ENCODE data around the gene ZC3H14. TPM values are rescaled to one million over a fixed set of nuclear protein-coding genes. Genes with fewer than 3 reads are reported as not detected.

ZC3H14 gene
- total RNA-seq, 1 experiment from 2014 or later = 66.2 TPM

DNA sequence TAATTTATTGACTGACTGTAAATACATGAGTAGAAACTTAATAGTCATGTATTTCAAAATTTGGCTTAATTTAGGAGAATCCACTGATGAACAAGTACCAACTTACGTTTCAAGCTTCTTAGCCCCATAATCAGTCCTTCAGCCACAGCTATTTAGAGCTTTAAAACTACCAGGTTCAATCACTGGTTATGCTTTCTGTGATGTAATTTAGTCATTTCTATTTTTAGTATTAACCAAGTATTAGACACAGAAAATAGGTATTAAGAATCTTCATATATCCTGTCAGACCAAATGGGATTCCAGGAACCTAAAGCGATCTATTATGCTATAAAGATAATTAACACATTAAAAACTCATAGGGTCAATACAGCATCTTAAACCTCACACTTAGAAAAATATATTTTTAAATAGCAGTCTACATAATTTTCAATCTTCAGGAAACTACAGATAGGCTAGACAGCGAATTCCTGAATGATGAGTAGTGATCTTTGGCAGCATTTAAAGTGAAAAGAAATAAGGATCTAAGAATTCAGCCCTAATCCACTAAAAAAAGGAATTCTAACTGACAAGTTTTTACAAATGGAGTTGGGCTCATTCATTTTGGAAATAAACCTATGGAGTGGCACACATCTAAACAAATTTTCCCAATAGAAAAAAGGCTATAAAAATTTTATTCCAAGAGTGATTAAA is 51.5 kb downstream of the ZC3H14 start:
- intact Hi-C loops (cut with micrococcal nuclease) = no loop called here
- no peaks in the 10 kb centered on the region; a peak in 2 of 4 replicates for H3K4me1 ChIP-seq (ENCODE audit: control insufficient read depth in 1 of 2, insufficient read depth in 2 of 2, low read length in 2 of 2)
- no peaks in the 10 kb centered on the region for H3K9me2 ChIP-seq (ENCODE audit: insufficient read depth)
- no peak for ATAC-seq
- ChIA-PET RAD21 (ENCODE audit: low non-redundant PET in 1 of 2, low total read pairs in 2 of 2, uncharacterized antibody in 2 of 2, unreplicated experiment in 2 of 2) (no interaction called here), POLR2A (no interaction called here), CTCF (no interaction called here)
- no peak overlapping the region for H2AFZ ChIP-seq (ENCODE audit: low read depth, low read length, poor library complexity, severe bottlenecking)
- no peaks in the 10 kb centered on the region for H3K9me3 ChIP-seq (ENCODE audit: control insufficient read depth in 1 of 2, insufficient read depth in 1 of 2, low read depth in 1 of 2, low read length in 2 of 2)
- H3K36me3 ChIP-seq (ENCODE audit: control insufficient read depth in 1 of 2, insufficient read depth in 2 of 2, low read length in 2 of 2) = peaks cover 18 to 28% of the 10 kb centered on the region in 2 experiments; a peak in 3 of 4 replicates
- H3K4me3 ChIP-seq (replicated peaks in 1 of 2; ENCODE audit: low read depth in 1 of 2, low read length in 2 of 2) = no peak overlapping the region
- H3K27ac ChIP-seq (ENCODE audit: low read depth, low read length) = no peak overlapping the region
- no peak for TF ChIP-seq EZH2 (IDR thresholded peaks at IDR 0.05)
- TF ChIP-seq, protein P1, sequence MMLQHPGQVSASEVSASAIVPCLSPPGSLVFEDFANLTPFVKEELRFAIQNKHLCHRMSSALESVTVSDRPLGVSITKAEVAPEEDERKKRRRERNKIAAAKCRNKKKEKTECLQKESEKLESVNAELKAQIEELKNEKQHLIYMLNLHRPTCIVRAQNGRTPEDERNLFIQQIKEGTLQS (IDR thresholded peaks at IDR 0.05) = no peak
- H3K27me3 ChIP-seq (ENCODE audit: insufficient read depth, low read length) = no peaks in the 10 kb centered on the region
- BruUV-seq (replicated peaks) = no TSS peak
- no peak overlapping the region for H3K4me2 ChIP-seq (ENCODE audit: low read length)
- H3K79me2 ChIP-seq (ENCODE audit: insufficient read depth, low read length) = no peaks in the 10 kb centered on the region
- H4K20me1 ChIP-seq (ENCODE audit: insufficient read depth) = no peaks in the 10 kb centered on the region
- no peak overlapping the region for H3K9ac ChIP-seq (ENCODE audit: low read length)
- no peak for DNase-seq (ENCODE audit: low read depth, low spot score)

- H3K9ac ChIP-seq (ENCODE audit: low read length) = no peak overlapping the region
- DNase-seq (ENCODE audit: low read depth, low spot score) = no peak
- no peaks in the 10 kb centered on the region for H4K20me1 ChIP-seq (ENCODE audit: insufficient read depth)
- intact Hi-C loops (cut with micrococcal nuclease) = no loop called here
- ChIA-PET POLR2A (no interaction called here), CTCF (no interaction called here), RAD21 (ENCODE audit: low non-redundant PET in 1 of 2, low total read pairs in 2 of 2, uncharacterized antibody in 2 of 2, unreplicated experiment in 2 of 2) (no interaction called here)
- TF ChIP-seq SIN3A (IDR thresholded peaks at IDR 0.05; ENCODE audit: low read depth) (no peak), FOSL1 (IDR thresholded peaks at IDR 0.05; ENCODE audit: low read depth) (no peak), ELF1 (IDR thresholded peaks at IDR 0.05; ENCODE audit: borderline replicate concordance, low read depth) (no peak), SRF (IDR thresholded peaks at IDR 0.05; ENCODE audit: low read depth) (no peak)
- TF ChIP-seq, protein P1 (IDR thresholded peaks at IDR 0.05) = no peak
- TF ChIP-seq, protein P2, sequence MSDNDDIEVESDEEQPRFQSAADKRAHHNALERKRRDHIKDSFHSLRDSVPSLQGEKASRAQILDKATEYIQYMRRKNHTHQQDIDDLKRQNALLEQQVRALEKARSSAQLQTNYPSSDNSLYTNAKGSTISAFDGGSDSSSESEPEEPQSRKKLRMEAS (IDR thresholded peaks at IDR 0.05) = no peak
- H3K9me3 ChIP-seq (ENCODE audit: control insufficient read depth in 1 of 2, insufficient read depth in 1 of 2, low read depth in 1 of 2, low read length in 2 of 2) = no peaks in the 10 kb centered on the region
- no peaks in the 10 kb centered on the region for H3K27me3 ChIP-seq (ENCODE audit: insufficient read depth, low read length)
- no TSS peak for BruUV-seq (replicated peaks)
- H3K4me2 ChIP-seq (ENCODE audit: low read length) = no peak overlapping the region
- peaks cover 6 to 13% of the 10 kb centered on the region in 2 experiments; a peak in 2 of 4 replicates for H3K36me3 ChIP-seq (ENCODE audit: control insufficient read depth in 1 of 2, insufficient read depth in 2 of 2, low read length in 2 of 2)
- H2AFZ ChIP-seq (ENCODE audit: low read depth, low read length, poor library complexity, severe bottlenecking) = no peak overlapping the region
- no peak overlapping the region for H3K4me3 ChIP-seq (replicated peaks in 1 of 2; ENCODE audit: low read depth in 1 of 2, low read length in 2 of 2)
- ATAC-seq = no peak
- no peaks in the 10 kb centered on the region; a peak in 2 of 4 replicates for H3K4me1 ChIP-seq (ENCODE audit: control insufficient read depth in 1 of 2, insufficient read depth in 2 of 2, low read length in 2 of 2)
- no peaks in the 10 kb centered on the region for H3K79me2 ChIP-seq (ENCODE audit: insufficient read depth, low read length)
- H3K9me2 ChIP-seq (ENCODE audit: insufficient read depth) = no peaks in the 10 kb centered on the region
- no peak overlapping the region for H3K27ac ChIP-seq (ENCODE audit: low read depth, low read length)
These were observed 53.9 kb downstream of the ZC3H14 start for GRCh38 chr14:88616697-88617096.
